ENCODE data around the gene COL13A1. TPM values are rescaled to one million over a fixed set of nuclear protein-coding genes. Genes with fewer than 3 reads are reported as not detected.

The COL13A1 gene
- total and polyA plus RNA-seq, 2 donors from 2014 or later, result 4.0 to 5.2 TPM

DNA sequence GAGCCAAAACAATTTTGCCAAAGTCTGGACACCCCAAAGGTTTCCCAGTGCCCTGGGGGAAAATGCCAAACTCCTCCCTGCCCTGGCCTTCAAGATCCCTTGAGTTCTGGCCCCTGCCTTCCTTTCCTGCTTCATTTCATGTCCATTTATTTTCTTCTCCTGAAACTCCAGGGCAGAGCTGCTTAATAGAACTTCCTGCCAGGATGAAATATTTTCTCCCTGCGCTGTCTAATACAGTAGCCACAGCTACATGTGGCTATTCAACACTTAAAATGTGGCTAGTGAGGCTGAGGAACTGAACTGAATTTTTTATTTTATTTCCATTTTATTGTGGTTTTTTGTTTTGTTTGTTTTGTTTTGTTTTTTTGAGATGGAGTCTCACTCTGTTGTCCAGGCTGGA lies 49.6 kb downstream of the COL13A1 start:
- Histone ChIP-seq H3K9me3 (ENCODE audit: control insufficient read depth in 2 of 3, insufficient read depth in 1 of 3, low read length in 3 of 3) (no peaks in the 10 kb centered on the region), H3K36me3 (ENCODE audit: control insufficient read depth in 2 of 3, insufficient read depth in 3 of 3, low read length in 3 of 3) (no peaks in the 10 kb centered on the region), H3K4me1 (ENCODE audit: control insufficient read depth in 2 of 3, insufficient read depth in 2 of 3, low read depth in 1 of 3, low read length in 3 of 3) (no peaks in the 10 kb centered on the region), H3K27me3 (ENCODE audit: control insufficient read depth, insufficient read depth, low read length) (no peaks in the 10 kb centered on the region), H3K27ac (ENCODE audit: low read depth in 2 of 2, low read length in 2 of 2) (no peak overlapping the region), H3K4me3 (ENCODE audit: low read length in 3 of 3) (no peak overlapping the region), H3K9ac (ENCODE audit: low read length in 3 of 3) (no peak overlapping the region)
- intact Hi-C loops (cut with DNase I), result no loop called here
- DNase-seq, result no peak
- TF ChIP-seq, protein P1, sequence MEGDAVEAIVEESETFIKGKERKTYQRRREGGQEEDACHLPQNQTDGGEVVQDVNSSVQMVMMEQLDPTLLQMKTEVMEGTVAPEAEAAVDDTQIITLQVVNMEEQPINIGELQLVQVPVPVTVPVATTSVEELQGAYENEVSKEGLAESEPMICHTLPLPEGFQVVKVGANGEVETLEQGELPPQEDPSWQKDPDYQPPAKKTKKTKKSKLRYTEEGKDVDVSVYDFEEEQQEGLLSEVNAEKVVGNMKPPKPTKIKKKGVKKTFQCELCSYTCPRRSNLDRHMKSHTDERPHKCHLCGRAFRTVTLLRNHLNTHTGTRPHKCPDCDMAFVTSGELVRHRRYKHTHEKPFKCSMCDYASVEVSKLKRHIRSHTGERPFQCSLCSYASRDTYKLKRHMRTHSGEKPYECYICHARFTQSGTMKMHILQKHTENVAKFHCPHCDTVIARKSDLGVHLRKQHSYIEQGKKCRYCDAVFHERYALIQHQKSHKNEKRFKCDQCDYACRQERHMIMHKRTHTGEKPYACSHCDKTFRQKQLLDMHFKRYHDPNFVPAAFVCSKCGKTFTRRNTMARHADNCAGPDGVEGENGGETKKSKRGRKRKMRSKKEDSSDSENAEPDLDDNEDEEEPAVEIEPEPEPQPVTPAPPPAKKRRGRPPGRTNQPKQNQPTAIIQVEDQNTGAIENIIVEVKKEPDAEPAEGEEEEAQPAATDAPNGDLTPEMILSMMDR (IDR thresholded peaks at IDR 0.05; ENCODE audit: borderline replicate concordance, extremely low read depth, insufficient read depth), result no peak
- FAIRE-seq, result no peak

DNA sequence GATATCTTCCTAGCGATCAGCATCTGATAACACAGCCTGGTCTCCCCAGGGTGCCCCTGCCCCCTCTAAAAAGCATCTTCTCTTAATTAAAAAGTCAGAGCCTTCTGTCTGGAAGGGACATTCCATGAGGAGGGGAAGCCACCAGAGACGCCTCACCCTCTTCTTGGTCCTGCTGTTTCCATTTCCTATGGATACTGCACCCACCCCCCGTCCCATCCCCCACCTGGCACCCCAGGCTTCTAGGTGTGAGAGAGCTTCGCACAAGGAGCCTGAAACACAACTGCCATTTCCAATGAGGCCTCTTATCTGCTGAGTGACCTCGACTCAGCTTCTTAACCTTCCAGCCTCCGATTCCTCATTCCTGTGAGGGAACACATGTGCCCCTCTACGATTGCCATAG lies 51.4 kb downstream of the COL13A1 start:
- FAIRE-seq (no peak), DNase-seq (no peak)
- no peaks in the 10 kb centered on the region for H3K4me1 ChIP-seq (ENCODE audit: control insufficient read depth in 2 of 3, insufficient read depth in 2 of 3, low read depth in 1 of 3, low read length in 3 of 3)
- H3K4me3 ChIP-seq (ENCODE audit: low read length in 3 of 3), result no peak overlapping the region
- no peaks in the 10 kb centered on the region for H3K36me3 ChIP-seq (ENCODE audit: control insufficient read depth in 2 of 3, insufficient read depth in 3 of 3, low read length in 3 of 3)
- TF ChIP-seq, protein P1 (IDR thresholded peaks at IDR 0.05; ENCODE audit: borderline replicate concordance, extremely low read depth, insufficient read depth), result no peak
- H3K9ac ChIP-seq (ENCODE audit: low read length in 3 of 3), result no peak overlapping the region
- H3K9me3 ChIP-seq (ENCODE audit: control insufficient read depth in 2 of 3, insufficient read depth in 1 of 3, low read length in 3 of 3), result no peaks in the 10 kb centered on the region
- no peaks in the 10 kb centered on the region for H3K27me3 ChIP-seq (ENCODE audit: control insufficient read depth, insufficient read depth, low read length)
- intact Hi-C loops (cut with DNase I), result no loop called here
- no peak overlapping the region for H3K27ac ChIP-seq (ENCODE audit: low read depth in 2 of 2, low read length in 2 of 2)

DNA sequence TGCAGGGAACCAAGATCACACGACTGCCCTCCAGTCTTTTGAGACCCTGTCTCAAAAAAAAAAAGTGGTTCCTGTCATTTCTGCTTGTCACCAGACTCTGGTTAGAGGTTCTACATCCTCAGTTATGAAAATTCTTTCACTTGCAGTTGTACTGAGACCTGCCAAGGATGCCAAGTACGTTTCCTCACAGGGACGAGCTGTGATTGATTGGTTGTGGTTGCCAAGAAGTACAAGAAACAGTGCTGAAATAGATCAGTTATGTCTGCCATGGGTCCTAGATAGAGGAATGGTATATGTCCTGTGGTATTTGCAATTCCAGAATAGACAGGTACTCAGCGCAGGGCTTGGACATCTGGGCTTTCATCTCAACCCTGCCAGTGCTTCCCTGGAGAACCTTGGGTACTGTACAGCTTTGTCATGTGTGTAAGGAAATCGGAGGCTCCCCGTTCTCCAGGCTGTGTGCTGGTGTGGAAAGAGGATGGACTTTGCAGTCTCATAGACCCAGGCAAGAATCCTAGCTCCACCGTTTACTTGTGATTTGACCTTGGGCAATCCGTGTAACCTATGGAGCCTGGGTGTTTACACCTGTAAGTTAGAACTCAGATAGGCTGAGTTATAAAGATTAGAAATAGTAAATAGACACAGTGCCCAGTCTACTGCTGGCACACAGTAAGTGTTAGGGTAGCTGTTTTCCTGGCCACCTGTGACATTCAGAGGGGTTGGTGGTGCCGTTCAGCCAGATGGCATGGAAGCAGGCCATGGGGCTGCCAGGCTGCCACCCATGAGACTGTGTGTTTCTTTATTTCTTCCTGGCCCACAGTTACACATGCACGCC lies 53.0 kb downstream of the COL13A1 start:
- Histone ChIP-seq H3K9ac (ENCODE audit: low read length in 3 of 3) (no peak overlapping the region), H3K4me1 (ENCODE audit: control insufficient read depth in 2 of 3, insufficient read depth in 2 of 3, low read depth in 1 of 3, low read length in 3 of 3) (no peaks in the 10 kb centered on the region), H3K4me3 (ENCODE audit: low read length in 3 of 3) (no peak overlapping the region), H3K36me3 (ENCODE audit: control insufficient read depth in 2 of 3, insufficient read depth in 3 of 3, low read length in 3 of 3) (no peaks in the 10 kb centered on the region), H3K9me3 (ENCODE audit: control insufficient read depth in 2 of 3, insufficient read depth in 1 of 3, low read length in 3 of 3) (no peaks in the 10 kb centered on the region), H3K27me3 (ENCODE audit: control insufficient read depth, insufficient read depth, low read length) (no peaks in the 10 kb centered on the region), H3K27ac (ENCODE audit: low read depth in 2 of 2, low read length in 2 of 2) (no peak overlapping the region)
- no peak for FAIRE-seq
- no peak for DNase-seq
- TF ChIP-seq, protein P1 (IDR thresholded peaks at IDR 0.05; ENCODE audit: borderline replicate concordance, extremely low read depth, insufficient read depth), result no peak
- intact Hi-C loops (cut with DNase I), result no loop called here

Measured in kidney (tissue), 14 donors.